Breast epithelium (tissue), 4 donors: ENCODE measurements around the gene FRG2B. TPM values are rescaled to one million over a fixed set of nuclear protein-coding genes. Genes with fewer than 3 reads are reported as not detected.
"Not testable (repeated sequence)": the region's sequence is repeated elsewhere in the genome, so short reads cannot be mapped to it uniquely, and the experiment has no call there.

Source experiments
- DNase-seq, 2 donors: peaks; one replicate each; pipeline ENCODE4 v3.0.0-alpha.2; 2019; ENCODE audit warnings: low spot score in 2 of 2
- H3K27ac ChIP-seq, 2 donors: fragments of 200-600 bp; sonication (generic) in 1 of 2; one replicate each; pipeline ENCODE4 v1.5.1; 2016 to 2019; ENCODE audit warnings: mild to moderate bottlenecking in 1 of 2
- H3K27me3 ChIP-seq, 2 donors: fragments of 200-600 bp; sonication (generic) in 1 of 2; one replicate each; pipeline versions ENCODE4 v1.5.1 to v1.6.0; 2017 to 2019; ENCODE audit warnings: control low read depth in 1 of 2, mild to moderate bottlenecking in 1 of 2
- H3K36me3 ChIP-seq: fragments of 200-600 bp; one replicate; pipeline ENCODE4 v1.5.1; 2019
- H3K4me1 ChIP-seq, 2 donors: fragments of 200-600 bp; sonication (generic); one replicate each; pipeline ENCODE4 v1.5.1; 2016 to 2019; ENCODE audit warnings: control low read depth in 1 of 2
- H3K4me3 ChIP-seq, 3 donors: fragments of 200-600 bp; sonication (generic); 1 replicate in 2 of 3; 2 replicates in 1 of 3; pipeline ENCODE4 v1.5.1; 2016 to 2019; ENCODE audit warnings: mild to moderate bottlenecking in 3 of 3, moderate library complexity in 2 of 3
- H3K9me3 ChIP-seq, 2 donors: fragments of 200-600 bp; sonication (generic) in 1 of 2; one replicate each; pipeline ENCODE4 v1.5.1; 2016 to 2019; ENCODE audit warnings: control low read depth in 1 of 2
- CTCF ChIP-seq, 3 donors: fragments of 450-650 bp; IDR thresholded peaks; one replicate each; pipeline ENCODE4 v1.5.1; 2016 to 2017; ENCODE audit warnings: antibody characterized with exemption in 3 of 3, mild to moderate bottlenecking in 3 of 3, moderate library complexity in 3 of 3
- POLR2A ChIP-seq: fragments of 450-650 bp; IDR thresholded peaks from one replicate; pipeline ENCODE4 v1.6.1; 2016; ENCODE audit warnings: antibody characterized with exemption, mild to moderate bottlenecking, moderate library complexity
- POLR2AphosphoS5 ChIP-seq, 3 donors: sonication (generic); formaldehyde crosslinking; IDR thresholded peaks; one replicate each; pipeline ENCODE4 v1.6.1; 2017; ENCODE audit warnings: antibody characterized with exemption in 3 of 3
- intact Hi-C: fragments of 100-400 bp; cut with DNase I; formaldehyde crosslinking; loops from one replicate; pipeline ENCODE4 v1.15.1; 2023; ENCODE audit warnings: low total_unique reads
- total RNA-seq, 3 donors: library from RNA; depleted of rRNA; stranded (reverse); fragments of >200 nt; gene quantifications; one replicate each; pipeline ENCODE4 v1.1.0, GENCODE V29; 2016

Gene FRG2B
- total RNA-seq, 3 donors from 2014 or later: not detected

- intact Hi-C loops: no loop called here
- no peak for DNase-seq
- Histone ChIP-seq H3K4me1 (no peaks in the 10 kb centered on the region), H3K27me3 (peaks cover 0 to 20% of the 10 kb centered on the region in 2 donors), H3K27ac (no peak overlapping the region), H3K4me3 (no peak overlapping the region), H3K9me3 (no peaks in the 10 kb centered on the region), H3K36me3 (no peaks in the 10 kb centered on the region)
- TF ChIP-seq POLR2A: no peak
- TF ChIP-seq CTCF (IDR thresholded peaks at IDR 0.05): no peak
- no peak for TF ChIP-seq POLR2AphosphoS5 (IDR thresholded peaks at IDR 0.05)
Observed at GRCh38 chr10:133590970-133591359, 35.6 kb downstream of the FRG2B start.

DNA sequence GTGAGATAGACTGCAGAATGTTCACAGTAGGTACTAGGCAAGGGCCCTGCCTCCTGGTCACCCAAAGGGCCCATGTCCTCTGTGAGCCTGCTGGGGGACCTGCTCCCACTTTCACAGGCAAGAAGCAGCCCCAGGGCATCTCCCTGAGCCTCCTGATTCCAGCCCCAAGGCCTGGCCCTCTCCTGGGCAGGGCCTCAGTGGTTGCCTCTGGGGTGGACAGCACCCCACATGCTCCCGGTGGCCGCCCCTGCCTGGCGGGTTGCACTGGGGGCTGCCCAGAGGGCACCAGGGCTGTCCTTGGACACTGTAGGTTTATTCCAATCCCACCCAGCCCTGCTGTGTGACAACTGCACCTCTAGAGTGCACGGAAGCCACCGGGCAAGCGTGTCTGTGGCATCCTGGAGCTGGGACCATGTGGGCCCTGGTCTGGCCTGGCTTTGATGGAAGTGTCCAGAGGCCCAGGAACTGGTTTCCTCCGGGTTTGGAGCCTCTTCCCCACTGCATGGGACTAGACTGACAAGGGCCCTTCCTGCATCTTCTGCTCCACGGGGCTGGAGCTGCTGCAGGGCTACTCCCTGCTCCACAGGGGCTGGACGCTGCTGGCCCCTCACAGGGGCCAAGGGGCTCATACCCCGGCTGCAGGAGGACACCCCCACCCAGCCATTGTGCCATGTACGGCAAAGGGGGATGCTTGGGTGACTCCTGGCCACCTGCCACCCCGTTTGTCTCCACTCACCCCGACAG lies 36.2 kb downstream of the FRG2B start:
- DNase-seq: no peak
- Histone ChIP-seq H3K27ac (no peak overlapping the region), H3K9me3 (no peaks in the 10 kb centered on the region), H3K4me3 (no peak overlapping the region), H3K4me1 (no peaks in the 10 kb centered on the region), H3K27me3 (peaks cover 0 to 20% of the 10 kb centered on the region in 2 donors), H3K36me3 (no peaks in the 10 kb centered on the region)
- TF ChIP-seq CTCF (IDR thresholded peaks at IDR 0.05) (no peak), POLR2A (no peak), POLR2AphosphoS5 (IDR thresholded peaks at IDR 0.05) (no peak)
- intact Hi-C loops: no loop called here

DNA sequence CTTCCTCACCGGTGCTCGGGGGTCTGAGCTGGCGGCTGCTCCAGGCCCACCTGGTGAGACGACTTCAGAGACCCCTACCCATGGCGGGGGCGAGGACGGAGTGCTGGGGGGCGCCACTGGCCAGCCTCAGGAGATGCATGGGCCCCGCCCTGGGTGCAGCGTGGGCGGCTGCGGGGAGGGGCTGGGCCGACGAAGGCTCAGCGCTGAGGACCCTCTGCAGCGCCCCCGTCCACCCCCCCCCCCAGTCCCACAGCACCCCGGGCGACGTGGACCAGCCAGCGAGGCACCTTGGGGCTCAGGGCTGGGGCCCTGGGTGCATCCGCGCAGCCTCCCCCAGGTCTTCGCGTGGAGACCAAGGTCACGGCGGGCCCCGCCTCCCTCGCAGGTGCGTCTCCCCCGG lies 49.6 kb downstream of the FRG2B start:
- intact Hi-C loops, H3K4me3 ChIP-seq, H3K27me3 ChIP-seq, H3K4me1 ChIP-seq, DNase-seq, H3K36me3 ChIP-seq, H3K27ac ChIP-seq: not testable (repeated sequence)
- peaks cover 12 to 15% of the 10 kb centered on the region in 2 donors for H3K9me3 ChIP-seq

Other genes starting within 250 kb of the FRG2B start
- gene PAOX, start 247.5 kb downstream of the FRG2B start, total RNA-seq: 10 to 100 TPM in 1 of 3 donors, 1 to 10 TPM in 2; 7.5 to 10.5 (median 8.6) TPM
- 10 to 100 TPM; 22.9 to 56.4 (median 37.0) TPM for gene MTG1, start 232.6 kb downstream of the FRG2B start, total RNA-seq
- gene SPRN, start 202.2 kb downstream of the FRG2B start, total RNA-seq: under 1 TPM in 1 of 3 donors, not detected in 2; 0.33 TPM
- 1 to 10 TPM; 1.4 to 3.7 (median 2.9) TPM for gene SCART1, start 172.8 kb downstream of the FRG2B start, total RNA-seq
- gene CYP2E1, start 99.4 kb downstream of the FRG2B start, total RNA-seq: 1 to 10 TPM in 1 of 3 donors, under 1 TPM in 2; 0.96 to 3.4 (median 0.98) TPM
- gene SYCE1, start 61.2 kb downstream of the FRG2B start, total RNA-seq: 1 to 10 TPM in 2 of 3 donors, not detected in 1; 3.9 to 5.4 TPM